Astrocyte (in vitro differentiated cells and primary cell): ENCODE measurements around the gene F12. TPM values are rescaled to one million over a fixed set of nuclear protein-coding genes. Genes with fewer than 3 reads are reported as not detected.

Source experiments
- DNase-seq: peaks from one replicate; pipeline ENCODE4 v3.0.0-alpha.2; 2010; ENCODE audit warnings: low read depth
- FAIRE-seq: peaks from 2 replicates; lab custom pipeline; 2011; peaks lifted over from hg19 to GRCh38; lab: Jason Lieb, UNC
- H2AFZ ChIP-seq: 2 replicates; pipeline ENCODE4 v1.6.0; 2012; ENCODE audit warnings: low read depth, low read length, inconsistent platforms
- H3K27ac ChIP-seq: 2 replicates; pipeline ENCODE4 v1.5.1; 2011; ENCODE audit warnings: low read depth, low read length, inconsistent platforms
- H3K27me3 ChIP-seq: 2 replicates; pipeline ENCODE4 v1.6.0; 2011; ENCODE audit warnings: low read length, inconsistent platforms; ENCODE audit not compliant: insufficient read depth
- H3K36me3 ChIP-seq: 2 replicates; pipeline ENCODE4 v1.5.1; 2011; ENCODE audit warnings: low read length, inconsistent platforms; ENCODE audit not compliant: insufficient read depth
- H3K4me1 ChIP-seq: 2 replicates; pipeline ENCODE4 v1.5.1; 2011; ENCODE audit warnings: low read length, inconsistent platforms; ENCODE audit not compliant: insufficient read depth
- H3K4me2 ChIP-seq: 2 replicates; pipeline ENCODE4 v1.6.0; 2012; ENCODE audit warnings: low read length, inconsistent platforms
- H3K4me3 ChIP-seq: 2 replicates; pipeline ENCODE4 v1.5.1; 2011; ENCODE audit warnings: low read depth, mild to moderate bottlenecking, low read length, inconsistent platforms; ENCODE audit not compliant: insufficient read depth
- H3K79me2 ChIP-seq: 2 replicates; pipeline ENCODE4 v1.6.0; 2012; ENCODE audit warnings: mild to moderate bottlenecking, low read length, inconsistent platforms; ENCODE audit not compliant: insufficient read depth
- H3K9ac ChIP-seq: 2 replicates; pipeline ENCODE4 v1.6.0; 2012; ENCODE audit warnings: mild to moderate bottlenecking, low read length, inconsistent platforms
- H3K9me3 ChIP-seq: 2 replicates; pipeline ENCODE4 v1.5.1; 2012; ENCODE audit warnings: low read depth, mild to moderate bottlenecking, low read length, inconsistent platforms; ENCODE audit not compliant: insufficient read depth
- H4K20me1 ChIP-seq: 2 replicates; pipeline ENCODE4 v1.6.0; 2012; ENCODE audit warnings: low read length, inconsistent platforms; ENCODE audit not compliant: insufficient read depth
- H3K27ac Mint-ChIP-seq: one replicate; pipeline ENCODE4 v1.8.0; 2021; ENCODE audit warnings: mild to moderate bottlenecking, mixed read lengths; ENCODE audit not compliant: unreplicated experiment
- H3K27me3 Mint-ChIP-seq: one replicate; pipeline ENCODE4 v1.8.0; 2021; ENCODE audit warnings: low read depth, mixed read lengths; ENCODE audit not compliant: unreplicated experiment
- H3K36me3 Mint-ChIP-seq: one replicate; pipeline ENCODE4 v1.8.0; 2021; ENCODE audit warnings: low read depth, mixed read lengths; ENCODE audit not compliant: unreplicated experiment
- H3K4me1 Mint-ChIP-seq: one replicate; pipeline ENCODE4 v1.8.0; 2021; ENCODE audit warnings: low read depth, mixed read lengths; ENCODE audit not compliant: unreplicated experiment
- H3K4me3 Mint-ChIP-seq: one replicate; pipeline ENCODE4 v1.8.0; 2021; ENCODE audit warnings: mild to moderate bottlenecking, moderate library complexity, mixed read lengths; ENCODE audit not compliant: unreplicated experiment
- H3K9me3 Mint-ChIP-seq: one replicate; pipeline ENCODE4 v1.8.0; 2021; ENCODE audit warnings: mild to moderate bottlenecking, mixed read lengths; ENCODE audit not compliant: unreplicated experiment
- CTCF ChIP-seq: IDR thresholded peaks from 2 replicates; pipeline ENCODE4 v1.5.1; 2011; ENCODE audit warnings: low read depth, mild to moderate bottlenecking, inconsistent platforms, low read length, moderate library complexity; ENCODE audit not compliant: insufficient read depth
- EZH2 ChIP-seq: IDR thresholded peaks from 2 replicates; pipeline ENCODE4 v1.6.1; 2012; ENCODE audit warnings: mild to moderate bottlenecking, low read length, inconsistent platforms; ENCODE audit not compliant: insufficient read depth
- total RNA-seq: library from RNA; stranded (reverse); gene quantifications from 2 replicates; pipeline ENCODE4 v1.2.1, GENCODE V29; 2021

Gene F12
- total RNA-seq, 1 donor from 2014 or later: 3.0 TPM

- peaks cover 3% of the 10 kb centered on the region for H3K4me1 Mint-ChIP-seq
Observed at GRCh38 chr5:177434437-177434836, 25.1 kb upstream of the F12 start.

GRCh38 chr5:177433658-177434217, 24.4 kb upstream of the F12 start:
- Histone ChIP-seq H3K79me2 (peaks cover 18% of the 10 kb centered on the region), H3K4me3 (no peak overlapping the region), H4K20me1 (peaks cover 26% of the 10 kb centered on the region), H3K27ac (no peak overlapping the region), H3K9me3 (no peaks in the 10 kb centered on the region), H2AFZ (no peak overlapping the region), H3K4me2 (no peak overlapping the region), H3K9ac (no peak overlapping the region), H3K36me3 (peaks cover 4% of the 10 kb centered on the region), H3K4me1 (no peaks in the 10 kb centered on the region), H3K27me3 (no peaks in the 10 kb centered on the region)
- H3K27ac Mint-ChIP-seq: no peak overlapping the region
- peaks cover 9% of the 10 kb centered on the region for H3K4me1 Mint-ChIP-seq
- TF ChIP-seq CTCF (no peak), EZH2 (no peak)
- no peaks in the 10 kb centered on the region for H3K9me3 Mint-ChIP-seq
- H3K27me3 Mint-ChIP-seq: no peaks in the 10 kb centered on the region
- peaks cover 16% of the 10 kb centered on the region for H3K36me3 Mint-ChIP-seq
- FAIRE-seq (no peak), DNase-seq (no peak)
- H3K4me3 Mint-ChIP-seq: no peak overlapping the region

More at GRCh38 chr5:177434437-177434836, 25.1 kb upstream of the F12 start:
- Mint-ChIP-seq H3K27me3 (no peaks in the 10 kb centered on the region), H3K9me3 (peaks cover 1% of the 10 kb centered on the region), H3K36me3 (peaks cover 15% of the 10 kb centered on the region), H3K4me3 (no peak overlapping the region), H3K27ac (no peak overlapping the region)
- no peak overlapping the region for H3K27ac ChIP-seq
- no peak overlapping the region for H3K4me3 ChIP-seq
- FAIRE-seq (no peak), DNase-seq (no peak)
- no peak for TF ChIP-seq CTCF
- no peak for TF ChIP-seq EZH2
- H3K27me3 ChIP-seq: no peaks in the 10 kb centered on the region
- H3K4me1 ChIP-seq: no peaks in the 10 kb centered on the region
- no peak overlapping the region for H2AFZ ChIP-seq
- H3K4me2 ChIP-seq: no peak overlapping the region
- peaks cover 20% of the 10 kb centered on the region for H4K20me1 ChIP-seq
- H3K36me3 ChIP-seq: peaks cover 4% of the 10 kb centered on the region
- H3K79me2 ChIP-seq: peaks cover 11% of the 10 kb centered on the region
- H3K9me3 ChIP-seq: no peaks in the 10 kb centered on the region
- no peak overlapping the region for H3K9ac ChIP-seq
